Hepatic stellate cell (primary cell): Measurements from ENCODE around the gene EPB41L3.
"Not testable (repeated sequence)": the region's sequence is repeated elsewhere in the genome, so short reads cannot be mapped to it uniquely, and the experiment has no call there.

Experiments used
- DNase-seq: peaks from one replicate; pipeline ENCODE4 v3.0.0; 2011; ENCODE audit warnings: low spot score

Gene EPB41L3

GRCh38 chr18:5543773-5544389 lies at the start of gene EPB41L3:
EPB41L3 (minus strand) TSS chr18:5543997; CDS start chr18:5489183, 54,814 bp downstream.
- no peak for DNase-seq

- DNase-seq = no peak
Observed at GRCh38 chr18:5588529-5588928, 44.7 kb upstream of the EPB41L3 start.

GRCh38 chr18:5585653-5586052 lies 41.9 kb upstream of the EPB41L3 start:
- no peak for DNase-seq

- no peak for DNase-seq
Observed at GRCh38 chr18:5584746-5585417, 41.1 kb upstream of the EPB41L3 start.

GRCh38 chr18:5582849-5583681 lies 39.3 kb upstream of the EPB41L3 start:
- DNase-seq = no peak

- no peak for DNase-seq
Observed at GRCh38 chr18:5582076-5582475, 38.3 kb upstream of the EPB41L3 start.

- no peak for DNase-seq
Observed at GRCh38 chr18:5574843-5575242, 31.0 kb upstream of the EPB41L3 start.

- DNase-seq = no peak
Observed at GRCh38 chr18:5571666-5572065, 27.9 kb upstream of the EPB41L3 start.

GRCh38 chr18:5570613-5571012 lies 26.8 kb upstream of the EPB41L3 start:
- not testable (repeated sequence) for DNase-seq

GRCh38 chr18:5568416-5568815 lies 24.6 kb upstream of the EPB41L3 start:
- no peak for DNase-seq

- no peak for DNase-seq
Observed at GRCh38 chr18:5558851-5559250, 15.1 kb upstream of the EPB41L3 start.

GRCh38 chr18:5556310-5556974 lies 12.6 kb upstream of the EPB41L3 start:
- DNase-seq = no peak

GRCh38 chr18:5554629-5555028 lies 10.8 kb upstream of the EPB41L3 start:
- DNase-seq = no peak

GRCh38 chr18:5546660-5547059 lies 2.9 kb upstream of the EPB41L3 start:
- no peak for DNase-seq

GRCh38 chr18:5543036-5543680 lies 639 bp downstream of the EPB41L3 start:
- DNase-seq = no peak

GRCh38 chr18:5542515-5543035 lies 1.2 kb downstream of the EPB41L3 start:
- no peak for DNase-seq

GRCh38 chr18:5541644-5542043 lies 2.2 kb downstream of the EPB41L3 start:
- no peak for DNase-seq

GRCh38 chr18:5539391-5539790 lies 4.4 kb downstream of the EPB41L3 start:
- no peak for DNase-seq

GRCh38 chr18:5538544-5538943 lies 5.3 kb downstream of the EPB41L3 start:
- DNase-seq = no peak

- no peak for DNase-seq
Observed at GRCh38 chr18:5537860-5538259, 5.9 kb downstream of the EPB41L3 start.

GRCh38 chr18:5534845-5535244 lies 9.0 kb downstream of the EPB41L3 start:
- DNase-seq = no peak

GRCh38 chr18:5532066-5532465 lies 11.7 kb downstream of the EPB41L3 start:
- DNase-seq = no peak
